Middle frontal gyrus (tissue), 1 donor: ENCODE measurements around the gene STX5.
"Not testable (repeated sequence)": the region's sequence is repeated elsewhere in the genome, so short reads cannot be mapped to it uniquely, and the experiment has no call there.

ENCODE experiments used
- DNase-seq: peaks from one replicate; pipeline ENCODE4 v3.0.0-alpha.2; 2015; ENCODE audit warnings: low spot score; ENCODE audit errors: extremely low spot score

STX5 gene

DNA sequence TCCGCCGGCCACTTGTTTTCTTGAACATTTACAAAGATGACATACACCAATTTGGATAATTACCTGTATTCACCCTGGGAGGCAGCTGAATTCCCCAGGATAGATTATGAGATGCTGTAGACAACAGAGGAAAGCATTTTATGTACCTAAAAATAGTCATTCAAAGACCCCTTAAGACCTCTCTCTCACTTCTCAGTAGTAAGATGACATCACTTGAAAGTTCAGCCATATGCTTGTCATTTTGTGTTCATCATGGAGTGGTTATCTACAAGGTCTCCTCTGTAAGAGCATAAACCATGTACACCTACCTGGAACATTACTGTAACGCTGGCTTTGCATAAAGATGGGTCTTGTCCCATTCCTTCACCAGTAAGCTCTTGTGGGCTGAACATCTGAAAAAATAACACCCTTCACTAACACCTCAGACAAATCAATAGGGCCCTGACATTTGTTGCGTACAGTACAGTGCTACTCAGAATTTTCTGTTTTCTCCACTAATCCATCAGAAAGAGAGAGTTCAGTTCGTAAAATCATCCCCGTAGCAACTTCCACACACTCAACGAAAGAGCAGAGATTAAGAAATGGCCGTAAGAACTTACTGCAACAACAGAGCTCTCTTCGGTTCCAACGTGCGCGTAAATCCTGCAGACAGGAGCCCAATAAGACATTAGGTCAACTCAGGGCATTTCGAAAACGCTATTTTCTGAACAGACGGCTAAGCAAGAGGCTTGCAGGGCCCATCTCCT is 23.1 kb upstream of the STX5 start:
- no peak for DNase-seq

- DNase-seq, result no peak
These were observed 22.4 kb upstream of the STX5 start for GRCh38 chr11:62854013-62854824.

DNA sequence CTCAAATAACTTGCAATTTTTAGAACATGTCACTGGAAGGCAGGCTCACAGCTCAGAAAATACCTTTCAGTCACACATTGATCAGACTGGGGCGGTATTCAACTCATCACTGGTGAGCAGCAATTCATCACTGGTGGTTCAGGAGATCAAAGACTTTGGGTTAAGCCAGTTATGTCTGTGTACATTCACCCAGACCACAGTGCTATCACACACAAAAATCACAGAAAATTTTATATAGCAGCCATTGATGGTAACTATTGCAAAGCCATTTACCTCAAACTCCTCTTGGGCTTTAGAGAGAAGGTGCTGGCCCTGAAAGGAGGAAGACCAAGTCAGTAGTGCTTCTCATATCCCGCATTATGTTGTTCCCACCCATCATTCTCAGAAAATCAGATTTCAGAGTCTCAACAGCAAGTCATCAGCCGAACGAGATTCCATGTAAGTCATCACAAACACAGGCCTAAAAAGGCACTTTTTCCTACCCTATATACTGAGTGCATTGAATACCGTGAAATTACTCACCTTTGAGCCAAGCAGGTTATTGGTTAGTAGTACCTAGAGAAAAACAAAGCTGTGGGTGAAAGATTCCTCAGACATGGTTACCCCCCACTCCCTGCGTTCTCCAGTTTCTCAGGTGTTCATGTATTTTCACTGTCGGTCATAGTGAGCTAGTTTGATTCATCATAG is 21.6 kb upstream of the STX5 start:
- DNase-seq, result no peak

DNA sequence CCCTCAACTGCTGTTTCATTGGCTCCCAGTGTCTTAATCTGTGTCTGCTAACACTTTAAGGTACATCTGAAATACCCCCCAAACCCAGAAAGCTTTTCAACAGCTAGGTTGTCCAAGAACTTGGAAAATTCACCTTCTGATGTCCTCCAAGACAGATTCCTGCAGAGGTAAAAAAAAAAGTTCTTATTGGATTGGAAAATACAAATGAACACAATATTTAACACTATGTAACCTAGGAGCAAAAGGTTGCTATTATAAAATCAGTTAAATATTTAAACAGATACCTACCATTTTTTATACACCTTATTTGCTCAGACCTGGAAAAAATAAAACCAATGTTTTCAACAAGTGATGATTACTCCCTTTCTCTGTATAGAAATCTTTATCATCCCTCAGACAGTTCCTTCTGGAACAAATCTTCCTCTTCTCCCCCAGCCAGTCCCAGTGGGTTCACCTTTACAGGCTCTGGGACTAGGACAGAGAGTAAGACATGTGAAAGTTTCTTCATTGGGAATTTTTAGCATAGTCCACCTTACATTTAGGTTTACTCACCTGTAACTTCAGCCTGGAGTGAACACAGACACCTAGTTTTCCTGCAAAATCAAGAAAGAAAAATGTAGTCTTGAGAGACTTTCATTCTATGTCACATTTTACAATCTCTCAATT is 20.8 kb upstream of the STX5 start:
- no peak for DNase-seq

GRCh38 chr11:62851807-62852522 is 20.1 kb upstream of the STX5 start:
- no peak for DNase-seq

GRCh38 chr11:62850911-62851806 is 19.3 kb upstream of the STX5 start:
- DNase-seq, result no peak

DNA sequence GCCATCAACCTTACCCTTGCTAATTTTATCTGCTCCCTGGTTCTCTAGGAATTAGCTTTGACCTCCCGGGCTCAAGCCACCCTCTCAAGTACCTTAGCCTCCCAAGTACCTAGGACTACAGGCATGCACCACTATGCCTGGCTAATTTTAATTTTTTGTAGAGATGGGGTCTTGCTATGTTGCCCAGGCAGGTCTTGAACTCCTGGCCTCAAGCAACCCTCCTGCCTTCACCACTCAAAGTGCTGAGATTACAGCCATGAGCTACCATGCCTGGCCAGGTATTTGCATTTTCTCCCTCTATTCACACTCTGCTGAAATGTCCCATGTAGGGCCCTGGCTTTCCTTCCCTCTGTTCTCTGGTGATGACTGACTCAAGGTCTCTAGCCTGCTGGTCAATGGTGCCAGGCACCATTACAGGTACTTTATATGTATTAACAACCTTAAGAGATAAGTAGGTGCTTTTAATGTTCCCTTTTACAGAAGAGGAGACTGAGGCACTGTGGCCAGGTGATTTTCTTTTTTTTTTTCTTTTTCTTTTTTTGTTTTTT is 16.0 kb upstream of the STX5 start:
- DNase-seq, result no peak

DNA sequence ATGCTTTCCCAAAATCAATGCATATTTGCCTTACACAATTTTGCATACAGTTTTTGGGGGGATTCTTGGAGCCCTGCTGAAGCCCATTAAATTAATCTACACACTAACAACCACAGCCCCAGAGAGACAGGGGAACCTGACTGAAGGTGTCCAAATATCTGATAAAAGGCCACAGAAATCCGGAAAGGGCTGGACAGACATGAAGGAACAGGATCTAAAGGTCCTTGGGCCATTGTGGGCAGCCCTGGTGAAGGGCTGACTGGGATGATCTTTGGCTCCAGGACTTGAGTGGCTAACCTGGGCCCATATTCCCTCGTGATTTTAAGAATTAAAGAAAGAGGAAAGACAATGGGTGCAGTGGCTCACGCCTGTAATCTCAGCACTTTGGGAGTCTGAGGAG is 14.3 kb upstream of the STX5 start:
- DNase-seq, result no peak

DNA sequence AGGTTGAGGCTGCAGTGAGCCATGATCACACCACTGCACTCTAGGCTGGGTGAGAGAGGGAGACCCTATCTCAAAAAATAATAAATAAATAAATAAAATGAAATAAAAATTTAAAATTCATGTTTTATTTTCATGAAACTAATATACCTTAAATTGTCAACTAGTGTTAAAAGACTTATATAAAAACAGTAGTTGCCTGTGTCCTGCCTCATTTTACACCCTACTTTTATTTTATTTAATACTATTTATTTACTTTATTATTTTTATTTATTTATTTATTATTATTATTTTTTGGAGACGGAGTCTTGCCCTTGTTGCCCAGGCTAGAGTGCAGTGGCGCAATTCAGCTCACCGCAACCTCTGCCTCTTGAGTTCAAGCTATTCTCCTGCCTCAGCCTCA is 12.3 kb upstream of the STX5 start:
- no peak for DNase-seq

DNA sequence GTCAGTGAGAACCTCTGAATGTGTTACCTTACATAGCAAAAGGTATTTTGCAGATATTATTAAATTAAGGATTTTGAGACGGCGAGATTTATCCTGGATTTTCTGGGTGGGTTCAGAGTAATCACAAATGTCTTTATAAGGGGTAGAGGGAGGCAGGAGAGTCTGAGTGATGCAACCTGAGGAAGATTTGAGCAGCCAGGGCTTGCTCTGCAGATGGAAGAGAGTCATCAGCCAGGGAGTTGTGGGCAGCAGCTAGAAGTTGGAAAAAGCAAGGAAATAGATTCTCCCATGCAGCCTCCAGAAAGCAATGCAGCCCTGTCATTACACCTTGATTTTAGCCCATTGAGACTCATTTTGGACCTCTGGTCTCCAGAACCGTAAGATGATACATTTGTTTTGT is 11.6 kb upstream of the STX5 start:
- no peak for DNase-seq

DNA sequence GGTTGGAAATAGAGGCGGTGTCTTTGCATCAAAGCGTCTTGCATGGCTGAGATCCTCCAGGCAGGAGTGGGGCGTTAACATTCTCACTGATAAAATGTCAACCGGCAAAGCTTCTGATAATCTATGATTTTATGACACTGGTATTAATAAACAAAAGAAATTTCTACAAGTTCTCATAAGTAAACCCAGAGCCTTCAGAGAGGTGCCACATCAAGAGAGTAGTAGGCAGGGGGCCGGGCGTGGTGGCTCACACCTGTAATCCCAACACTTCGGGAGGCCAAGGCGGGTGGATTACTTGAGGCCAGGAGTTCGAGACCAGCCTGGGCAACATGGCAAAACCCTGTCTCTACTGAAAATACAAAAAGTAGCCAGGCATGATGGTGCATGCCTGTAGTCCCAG is 11.0 kb upstream of the STX5 start:
- not testable (repeated sequence) for DNase-seq

DNA sequence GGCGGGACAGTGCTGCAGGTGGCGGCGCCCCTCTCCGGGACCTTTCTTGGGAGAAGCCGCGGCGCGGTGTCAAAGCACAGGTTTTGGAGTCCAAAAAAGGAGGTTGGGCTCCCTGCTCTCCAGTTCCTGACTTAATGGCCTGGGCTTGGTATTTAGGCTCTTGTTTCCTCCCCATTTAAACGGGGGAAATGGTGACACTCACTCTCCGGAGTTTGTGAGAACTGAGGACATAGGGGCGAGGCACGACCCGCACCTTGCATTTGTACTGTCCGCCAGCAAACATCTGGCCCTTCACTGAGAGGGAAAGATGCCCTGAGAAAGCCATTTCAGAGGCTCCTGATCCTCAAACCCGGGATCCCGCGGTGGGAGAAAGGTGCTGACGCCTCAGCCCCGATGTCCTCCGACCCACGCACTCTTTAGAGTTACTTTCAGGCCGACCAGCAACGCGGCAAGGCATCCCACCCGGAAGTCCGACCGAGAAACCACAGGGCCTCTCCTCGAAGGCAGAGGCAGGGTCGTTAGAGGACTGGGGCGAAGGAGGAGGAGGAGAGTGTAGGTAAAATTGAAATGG is 10.4 kb upstream of the STX5 start:
- DNase-seq, result no peak

- peak; percentile 86 for DNase-seq
These were observed 9.7 kb upstream of the STX5 start for GRCh38 chr11:62841361-62842170.

GRCh38 chr11:62840721-62841360 is 9.0 kb upstream of the STX5 start:
- peak; percentile 27 for DNase-seq

GRCh38 chr11:62839050-62839945 is 7.4 kb upstream of the STX5 start, which contains the start of gene WDR74:
TSS of gene WDR74 (minus strand) at chr11:62839590. CDS start at chr11:62839570, 20 bp downstream.
- peak; percentile 97 for DNase-seq

DNA sequence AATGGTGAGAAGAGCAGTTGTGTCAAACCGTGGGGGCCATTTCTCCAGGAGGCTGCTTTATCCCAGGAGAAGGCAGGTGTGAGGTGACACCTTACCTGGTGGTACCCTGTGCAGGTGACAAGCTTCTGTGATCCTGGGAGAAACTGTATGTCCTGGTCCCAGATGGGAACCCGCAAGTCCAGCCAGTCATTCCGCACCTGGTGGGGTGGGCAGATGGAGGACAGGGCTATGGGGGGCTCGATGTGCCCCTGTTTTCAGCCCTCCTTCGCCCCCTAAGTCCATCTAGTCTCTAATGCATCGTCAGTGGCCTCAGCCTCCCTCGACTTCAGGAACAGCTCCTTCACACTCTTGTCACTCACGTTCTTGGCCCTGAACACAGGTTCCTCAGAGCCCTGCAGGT is 3.5 kb upstream of the STX5 start:
- DNase-seq, result no peak
